Ecto neural progenitor cell (in vitro differentiated cells): ENCODE results near the gene AKAP7.

Source experiments
- DNase-seq: peaks from one replicate; pipeline ENCODE4 v3.0.0-alpha.2; 2018; ENCODE audit warnings: low spot score

AKAP7 gene

GRCh38 chr6:131134220-131134979 is 867 bp upstream of the AKAP7 start:
- no peak for DNase-seq

GRCh38 chr6:131134980-131135243 is 355 bp upstream of the AKAP7 start:
- DNase-seq, result no peak

- no peak for DNase-seq
These were observed 937 bp downstream of the AKAP7 start for GRCh38 chr6:131136021-131136786.

- no peak for DNase-seq
These were observed 4.3 kb downstream of the AKAP7 start for GRCh38 chr6:131139599-131139998.

GRCh38 chr6:131143319-131143718 is 8.1 kb downstream of the AKAP7 start:
- no peak for DNase-seq

GRCh38 chr6:131146865-131147264 is 11.6 kb downstream of the AKAP7 start:
- no peak for DNase-seq

- DNase-seq, result no peak
These were observed 21.1 kb downstream of the AKAP7 start for GRCh38 chr6:131156411-131156810.

GRCh38 chr6:131159578-131159977 is 24.3 kb downstream of the AKAP7 start:
- no peak for DNase-seq

GRCh38 chr6:131160254-131160758 is 25.0 kb downstream of the AKAP7 start:
- DNase-seq, result no peak

GRCh38 chr6:131161987-131162386 is 26.7 kb downstream of the AKAP7 start:
- no peak for DNase-seq

- no peak for DNase-seq
These were observed 28.6 kb downstream of the AKAP7 start for GRCh38 chr6:131163886-131164285.

- no peak for DNase-seq
These were observed 29.2 kb downstream of the AKAP7 start for GRCh38 chr6:131164506-131164905.

- DNase-seq, result no peak
These were observed 32.5 kb downstream of the AKAP7 start for GRCh38 chr6:131167773-131168172.

- no peak for DNase-seq
These were observed 34.3 kb downstream of the AKAP7 start for GRCh38 chr6:131169613-131170012.

GRCh38 chr6:131172222-131172621 is 37.0 kb downstream of the AKAP7 start:
- DNase-seq, result no peak

GRCh38 chr6:131173680-131174079 is 38.4 kb downstream of the AKAP7 start:
- DNase-seq, result no peak

GRCh38 chr6:131175564-131175963 is 40.3 kb downstream of the AKAP7 start:
- no peak for DNase-seq

GRCh38 chr6:131177996-131178395 is 42.7 kb downstream of the AKAP7 start:
- DNase-seq, result no peak

- DNase-seq, result peak; percentile 49
These were observed 47.7 kb downstream of the AKAP7 start for GRCh38 chr6:131182991-131183425.

- DNase-seq, result no peak
These were observed 48.3 kb downstream of the AKAP7 start for GRCh38 chr6:131183427-131184095.

GRCh38 chr6:131191590-131191989 is 56.3 kb downstream of the AKAP7 start:
- DNase-seq, result no peak

GRCh38 chr6:131197716-131198115 is 62.4 kb downstream of the AKAP7 start:
- DNase-seq, result no peak
